Neuronal stem cell (in vitro differentiated cells): Measurements from ENCODE around the gene CDC34.

ENCODE experiments used
- DNase-seq: peaks from one replicate; pipeline ENCODE4 v3.0.0-alpha.2; 2013; ENCODE audit warnings: low spot score
- H2AFZ ChIP-seq: one replicate; pipeline ENCODE4 v1.6.1; 2013; ENCODE audit warnings: mild to moderate bottlenecking, low read length, inconsistent platforms
- H2AK5ac ChIP-seq: 2 replicates; pipeline ENCODE4 v1.6.1; 2013; ENCODE audit warnings: low read depth, mild to moderate bottlenecking, inconsistent platforms, low read length, moderate library complexity, mixed read lengths
- H2BK120ac ChIP-seq: 2 replicates; pipeline ENCODE4 v1.6.1; 2013; ENCODE audit warnings: low read depth, mild to moderate bottlenecking, inconsistent platforms, low read length, moderate library complexity, mixed read lengths
- H2BK12ac ChIP-seq: one replicate; pipeline ENCODE4 v1.6.1; 2013; ENCODE audit warnings: low read length, inconsistent platforms
- H2BK15ac ChIP-seq: 2 replicates; pipeline ENCODE4 v1.6.1; 2013; ENCODE audit warnings: mild to moderate bottlenecking, low read length, inconsistent platforms, mixed read lengths
- H2BK5ac ChIP-seq: one replicate; pipeline ENCODE4 v1.6.1; 2013; ENCODE audit warnings: inconsistent platforms, mild to moderate bottlenecking, low read length, moderate library complexity
- H3K14ac ChIP-seq: one replicate; pipeline ENCODE4 v1.6.1; 2013; ENCODE audit warnings: low read length, inconsistent platforms
- H3K18ac ChIP-seq: 2 replicates; pipeline ENCODE4 v1.6.1; 2013; ENCODE audit warnings: low read length, inconsistent platforms
- H3K23ac ChIP-seq: 2 replicates; pipeline ENCODE4 v1.6.1; 2013; ENCODE audit warnings: low read depth, mild to moderate bottlenecking, mixed read lengths, low read length, inconsistent platforms; ENCODE audit not compliant: poor library complexity
- H3K27ac ChIP-seq: replicated peaks from 3 replicates; pipeline ENCODE4 v1.5.1; 2013; ENCODE audit warnings: low read length, inconsistent platforms
- H3K27me3 ChIP-seq, 3 experiments: 2 replicates each; pipeline ENCODE4 v1.6.1; 2013; ENCODE audit warnings: low read length in 3 of 3, mild to moderate bottlenecking in 2 of 3, inconsistent platforms in 1 of 3, low read depth in 1 of 3, mixed read lengths in 1 of 3, moderate library complexity in 1 of 3; ENCODE audit not compliant: control insufficient read depth in 3 of 3, insufficient read depth in 3 of 3
- H3K36me3 ChIP-seq, 2 donors: replicated peaks in 1 of 2; 2 replicates each; pipeline ENCODE4 v1.6.1; 2013; ENCODE audit warnings: low read length in 2 of 2; ENCODE audit not compliant: control insufficient read depth in 2 of 2, insufficient read depth in 2 of 2
- H3K4ac ChIP-seq: 2 replicates; pipeline ENCODE4 v1.6.1; 2013; ENCODE audit warnings: inconsistent platforms, mild to moderate bottlenecking, low read length, moderate library complexity
- H3K4me1 ChIP-seq, 2 donors: 1 replicate in 1 of 2; 2 replicates in 1 of 2; pipeline ENCODE4 v1.6.1; 2013; ENCODE audit warnings: low read length in 2 of 2, low read depth in 1 of 2; ENCODE audit not compliant: control insufficient read depth in 2 of 2, insufficient read depth in 1 of 2
- H3K4me2 ChIP-seq: one replicate; pipeline ENCODE4 v1.6.1; 2013; ENCODE audit warnings: mild to moderate bottlenecking, low read length, inconsistent platforms; ENCODE audit not compliant: insufficient read depth, poor library complexity, severe bottlenecking
- H3K4me3 ChIP-seq, 2 donors: 2 replicates each; pipeline ENCODE4 v1.5.1; 2013; ENCODE audit warnings: low read length in 2 of 2, mild to moderate bottlenecking in 2 of 2, inconsistent platforms in 1 of 2, moderate library complexity in 1 of 2
- H3K79me1 ChIP-seq: one replicate; pipeline ENCODE4 v1.6.1; 2013; ENCODE audit warnings: low read depth, mild to moderate bottlenecking, inconsistent platforms, low read length, moderate library complexity
- H3K9ac ChIP-seq: one replicate; pipeline ENCODE4 v1.6.1; 2013; ENCODE audit warnings: mild to moderate bottlenecking, low read depth, low read length, inconsistent platforms; ENCODE audit not compliant: poor library complexity
- H3K9me3 ChIP-seq, 2 donors: replicated peaks in 1 of 2; 2 replicates each; pipeline versions ENCODE3 to v1.6.1; 2013; ENCODE audit warnings: low read length in 2 of 2, mild to moderate bottlenecking in 2 of 2, inconsistent platforms in 1 of 2, low read depth in 1 of 2, mixed read lengths in 1 of 2, moderate library complexity in 1 of 2; ENCODE audit not compliant: control insufficient read depth in 2 of 2, insufficient read depth in 1 of 2
- H4K8ac ChIP-seq: one replicate; pipeline ENCODE4 v1.6.1; 2013; ENCODE audit warnings: low read depth, mild to moderate bottlenecking, inconsistent platforms, low read length, moderate library complexity
- H4K91ac ChIP-seq: one replicate; pipeline ENCODE4 v1.6.1; 2013; ENCODE audit warnings: low read length, low read depth, mild to moderate bottlenecking, inconsistent platforms; ENCODE audit not compliant: poor library complexity
- WGBS, 2 donors: extraction: QIAGEN DNeasy Blood & Tissue Kit; methylation state at CpG; one replicate each; pipeline ENCODE4 v1.1.7; 2013; ENCODE audit warnings: missing lambda C conversion rate in 2 of 2, mixed read lengths in 1 of 2; ENCODE audit not compliant: insufficient read length in 2 of 2, insufficient replicate concordance in 1 of 2; ENCODE audit errors: extremely low coverage in 2 of 2; 5-methylcytosine and 5-hydroxymethylcytosine counted together

Gene CDC34

GRCh38 chr19:571566-571974, 40.0 kb downstream of the CDC34 start:
- Histone ChIP-seq H2AFZ (peak overlapping the region; percentile 83), H3K79me1 (peaks cover 13% of the 10 kb centered on the region), H2BK120ac (no peak overlapping the region), H4K8ac (no peak overlapping the region), H3K27ac (peak overlapping the region; percentile 95), H3K4me3 (peak overlapping the region; percentile 88 to 98), H2BK15ac (no peak overlapping the region), H2BK12ac (no peak overlapping the region), H3K4me2 (peak overlapping the region; percentile 65), H3K9ac (peak overlapping the region; percentile 78), H3K18ac (peak overlapping the region; percentile 84), H3K23ac (no peak overlapping the region), H2AK5ac (peak overlapping the region; percentile 54), H3K4ac (no peak overlapping the region), H3K4me1 (peaks cover 13 to 14% of the 10 kb centered on the region in 2 donors), H3K9me3 (peaks cover 2 to 4% of the 10 kb centered on the region in 2 donors), H3K27me3 (no peaks in the 10 kb centered on the region), H3K14ac (no peak overlapping the region), H4K91ac (no peak overlapping the region), H2BK5ac (peak overlapping the region; percentile 45), H3K36me3 (peaks cover 11 to 26% of the 10 kb centered on the region in 2 donors)
- WGBS, 2 donors, result no CpG with 5 or more reads among the region's 14 CpGs
- peak; percentile 56 for DNase-seq

- peak within 1 kb of the TSS; percentile 76 for H3K4ac ChIP-seq
- H3K36me3 ChIP-seq, result peaks cover 11 to 26% of the 10 kb centered on the region in 2 donors
- peak within 1 kb of the TSS; percentile 97 for H3K14ac ChIP-seq
- peak within 1 kb of the TSS; percentile 30 for H4K91ac ChIP-seq
- peak within 1 kb of the TSS; percentile 99 for H3K23ac ChIP-seq
- peaks cover 2 to 4% of the 10 kb centered on the region in 2 donors for H3K9me3 ChIP-seq
- peak within 1 kb of the TSS; percentile 95 for H3K18ac ChIP-seq
- H2BK15ac ChIP-seq, result peak within 1 kb of the TSS; percentile 96
- H3K4me2 ChIP-seq, result peak within 1 kb of the TSS; percentile 82
- peak within 1 kb of the TSS; percentile 83 for H2AFZ ChIP-seq
- no peak within 1 kb of the TSS for H4K8ac ChIP-seq
- no CpG with 5 or more reads among the region's 79 CpGs for WGBS, 2 donors
- peak within 1 kb of the TSS; percentile 98 to 99 for H3K4me3 ChIP-seq
- peak; percentile 98 for DNase-seq
- H3K9ac ChIP-seq, result peak within 1 kb of the TSS; percentile 99
- peaks cover 16% of the 10 kb centered on the region for H3K79me1 ChIP-seq
- peak within 1 kb of the TSS; percentile 30 for H2BK12ac ChIP-seq
- H2BK5ac ChIP-seq, result peak within 1 kb of the TSS; percentile 70
- peak within 1 kb of the TSS; percentile 67 for H2BK120ac ChIP-seq
- H3K4me1 ChIP-seq, result peaks cover 13 to 17% of the 10 kb centered on the region in 2 donors
- peak within 1 kb of the TSS; percentile 99 for H2AK5ac ChIP-seq
- no peaks in the 10 kb centered on the region for H3K27me3 ChIP-seq
- peak within 1 kb of the TSS; percentile 95 for H3K27ac ChIP-seq
These were observed 40.7 kb downstream of the CDC34 start, which contains the start of gene BSG for GRCh38 chr19:572140-572742. Gene BSG (plus strand): TSS chr19:572596. CDS start chr19:572635, 39 bp downstream.

GRCh38 chr19:572743-573518, 41.4 kb downstream of the CDC34 start:
- Histone ChIP-seq H3K14ac (peak overlapping the region; percentile 97), H3K27ac (peak overlapping the region; percentile 61), H2AFZ (peak overlapping the region; percentile 72), H4K8ac (no peak overlapping the region), H3K4me2 (peak overlapping the region; percentile 66), H3K4me3 (peak overlapping the region; percentile 98 to 99), H3K36me3 (peaks cover 12 to 31% of the 10 kb centered on the region in 2 donors), H2BK120ac (peak overlapping the region; percentile 67), H3K79me1 (peaks cover 19% of the 10 kb centered on the region), H3K27me3 (no peaks in the 10 kb centered on the region), H3K4me1 (peaks cover 13 to 17% of the 10 kb centered on the region in 2 donors), H3K9me3 (peaks cover 2 to 4% of the 10 kb centered on the region in 2 donors), H2BK5ac (peak overlapping the region; percentile 70), H2BK12ac (peak overlapping the region; percentile 30), H2BK15ac (peak overlapping the region; percentile 96), H3K9ac (peak overlapping the region; percentile 99), H3K18ac (peak overlapping the region; percentile 95), H3K23ac (peak overlapping the region; percentile 99), H4K91ac (peak overlapping the region; percentile 30), H2AK5ac (peak overlapping the region; percentile 99), H3K4ac (peak overlapping the region; percentile 76)
- no CpG with 5 or more reads among the region's 55 CpGs for WGBS, 2 donors
- DNase-seq, result no peak

- peaks cover 13 to 17% of the 10 kb centered on the region in 2 donors for H3K4me1 ChIP-seq
- no CpG with 5 or more reads among the region's 15 CpGs for WGBS, 2 donors
These were observed 41.9 kb downstream of the CDC34 start for GRCh38 chr19:573519-573825.

More at GRCh38 chr19:573519-573825, 41.9 kb downstream of the CDC34 start:
- Histone ChIP-seq H2BK5ac (peak overlapping the region; percentile 70), H3K9ac (peak overlapping the region; percentile 99), H3K36me3 (peaks cover 16 to 36% of the 10 kb centered on the region in 2 donors), H4K91ac (no peak overlapping the region), H3K18ac (peak overlapping the region; percentile 95), H3K27me3 (no peaks in the 10 kb centered on the region), H3K4me2 (peak overlapping the region; percentile 66), H3K27ac (no peak overlapping the region), H2BK120ac (no peak overlapping the region), H2AFZ (no peak overlapping the region), H3K14ac (no peak overlapping the region), H3K4ac (no peak overlapping the region), H3K4me3 (peak overlapping the region; percentile 98 to 99), H3K23ac (peak overlapping the region; percentile 99), H2AK5ac (peak overlapping the region; percentile 99), H2BK15ac (no peak overlapping the region), H3K79me1 (peaks cover 22% of the 10 kb centered on the region), H3K9me3 (peaks cover 2 to 4% of the 10 kb centered on the region in 2 donors), H2BK12ac (no peak overlapping the region), H4K8ac (no peak overlapping the region)
- DNase-seq, result no peak
